SK-N-SH (cell line): ENCODE results near the gene RBP3. TPM values are rescaled to one million over a fixed set of nuclear protein-coding genes. Genes with fewer than 3 reads are reported as not detected.

Experiments used
- CTCF ChIA-PET: fragments of 300-600, 350-600 bp; formaldehyde crosslinking; extraction: SDS; loops from one replicate; lab custom pipeline; 2021; lab: Yijun Ruan, JAX
- POLR2A ChIA-PET: fragments of 350-600 bp; sonication (Branson Sonifier 250); formaldehyde crosslinking; extraction: SDS; loops from one replicate; lab custom pipeline; 2020; ENCODE audit warnings: antibody characterized with exemption, inconsistent platforms; lab: Yijun Ruan, JAX
- DNase-seq: peaks from one replicate; pipeline ENCODE4 v3.0.0; 2012
- H2AFZ ChIP-seq: fragments of 200-600 bp; sonication (generic); 2 replicates; pipeline ENCODE4 v1.8.1; 2016; ENCODE audit warnings: antibody characterized with exemption, mild to moderate bottlenecking, low read depth
- H3F3A ChIP-seq: fragments of 200-600 bp; sonication (generic); replicated peaks from 2 replicates; pipeline ENCODE3; 2016; ENCODE audit warnings: antibody characterized with exemption, mild to moderate bottlenecking; ENCODE audit not compliant: insufficient read depth
- H3K27ac ChIP-seq, 2 experiments: fragments of 200-500 bp in 1 of 2; fragments of 200-600 bp in 1 of 2; sonication (Bioruptor generic) in 1 of 2; sonication (generic), shearing (Covaris generic) in 1 of 2; 2 replicates each; pipeline versions ENCODE4 v1.5.1 to v1.6.1; 2014 to 2016; ENCODE audit warnings: low read depth in 2 of 2, inconsistent platforms in 1 of 2, low read length in 1 of 2, mild to moderate bottlenecking in 1 of 2, mixed read lengths in 1 of 2
- H3K27me3 ChIP-seq: fragments of 200-600 bp; sonication (generic), shearing (Covaris generic); 2 replicates; pipeline ENCODE4 v1.6.1; 2016; ENCODE audit warnings: mixed run types; ENCODE audit not compliant: insufficient read depth
- H3K36me3 ChIP-seq, 2 experiments: fragments of 200-500 bp in 1 of 2; fragments of 200-600 bp in 1 of 2; sonication (Bioruptor generic) in 1 of 2; sonication (generic) in 1 of 2; replicated peaks in 1 of 2; 2 replicates each; pipeline versions ENCODE3 to v1.5.1; 2014 to 2016; ENCODE audit warnings: low read length in 1 of 2, mild to moderate bottlenecking in 1 of 2; ENCODE audit not compliant: insufficient read depth in 2 of 2, control insufficient read depth in 1 of 2
- H3K4me1 ChIP-seq, 2 experiments: fragments of 200-500 bp in 1 of 2; fragments of 200-600 bp in 1 of 2; sonication (Bioruptor generic) in 1 of 2; sonication (generic), shearing (Covaris generic) in 1 of 2; 2 replicates each; pipeline versions ENCODE4 v1.5.1 to v1.6.1; 2014 to 2016; ENCODE audit warnings: low read depth in 1 of 2, low read length in 1 of 2, mixed run types in 1 of 2; ENCODE audit not compliant: insufficient read depth in 2 of 2, control insufficient read depth in 1 of 2
- H3K4me2 ChIP-seq: fragments of 200-600 bp; sonication (generic), shearing (Covaris generic); 2 replicates; pipeline ENCODE4 v1.6.1; 2017; ENCODE audit warnings: mixed run types
- H3K4me3 ChIP-seq, 2 experiments: fragments of 200-500 bp in 1 of 2; fragments of 200-600 bp in 1 of 2; sonication (Bioruptor generic) in 1 of 2; sonication (generic), shearing (Covaris generic) in 1 of 2; 2 replicates each; pipeline versions ENCODE4 v1.5.1 to v1.8.1; 2014 to 2016; ENCODE audit warnings: low read depth in 2 of 2, inconsistent platforms in 1 of 2, low read length in 1 of 2, mild to moderate bottlenecking in 1 of 2, mixed read lengths in 1 of 2, moderate library complexity in 1 of 2
- H3K79me2 ChIP-seq: fragments of 200-600 bp; sonication (generic); 2 replicates; pipeline ENCODE4 v1.8.1; 2017; ENCODE audit warnings: mild to moderate bottlenecking; ENCODE audit not compliant: insufficient read depth
- H3K9ac ChIP-seq: fragments of 200-600 bp; sonication (generic); 2 replicates; pipeline ENCODE4 v1.6.1; 2017; ENCODE audit warnings: mixed run types
- H3K9me2 ChIP-seq: fragments of 200-600 bp; sonication (generic); 2 replicates; pipeline ENCODE4 v1.6.1; 2017; ENCODE audit warnings: mixed run types
- H3K9me3 ChIP-seq: fragments of 200-600 bp; sonication (generic); 2 replicates; pipeline ENCODE4 v1.6.1; 2017; ENCODE audit warnings: mixed run types, mild to moderate bottlenecking, moderate library complexity
- H4K20me1 ChIP-seq: fragments of 200-600 bp; sonication (generic); 2 replicates; pipeline ENCODE4 v1.6.1; 2017; ENCODE audit warnings: mild to moderate bottlenecking, mixed run types; ENCODE audit not compliant: insufficient read depth
- ELF1 ChIP-seq: IDR thresholded peaks from 2 replicates; pipeline ENCODE4 v1.4.0; 2012
- EP300 ChIP-seq, 2 experiments: IDR thresholded peaks; 2 replicates each; pipeline versions ENCODE4 v1.4.0 to v1.6.1; 2012; ENCODE audit warnings: borderline replicate concordance in 1 of 2, low read depth in 1 of 2, low read length in 1 of 2
- EZH2phosphoT487 ChIP-seq: fragments of 200-600 bp; sonication (generic); IDR thresholded peaks from 2 replicates; pipeline ENCODE4 v1.6.1; 2017; ENCODE audit warnings: low read depth, mixed run types, mild to moderate bottlenecking, antibody characterized with exemption, moderate library complexity, borderline replicate concordance
- FOSL2 ChIP-seq: IDR thresholded peaks from 2 replicates; pipeline ENCODE4 v1.4.0; 2012; ENCODE audit warnings: low read depth, mild to moderate bottlenecking, moderate library complexity, borderline replicate concordance
- FOXJ3 ChIP-seq: sonication (generic); formaldehyde crosslinking; IDR thresholded peaks from 2 replicates; pipeline ENCODE4 v1.5.1; 2020; ENCODE audit warnings: mild to moderate bottlenecking, missing genetic modification reagents
- FOXM1 ChIP-seq: IDR thresholded peaks from 2 replicates; pipeline ENCODE4 v1.4.0; 2012; ENCODE audit warnings: low read depth, mild to moderate bottlenecking
- GABPA ChIP-seq: IDR thresholded peaks from 2 replicates; pipeline ENCODE4 v1.4.0; 2012; ENCODE audit warnings: low read depth, mild to moderate bottlenecking
- GATA2 ChIP-seq: sonication (generic); formaldehyde crosslinking; IDR thresholded peaks from 2 replicates; pipeline ENCODE4 v1.5.0; 2020; ENCODE audit warnings: mild to moderate bottlenecking, missing genetic modification reagents
- MXI1 ChIP-seq: IDR thresholded peaks from 2 replicates; pipeline ENCODE4 v1.6.1; 2012; ENCODE audit warnings: mild to moderate bottlenecking, low read depth, low read length, improper control_type of control experiment
- NRF1 ChIP-seq: IDR thresholded peaks from 2 replicates; pipeline ENCODE4 v1.6.1; 2012; ENCODE audit warnings: low read depth, mild to moderate bottlenecking, low read length
- POLR2AphosphoS5 ChIP-seq: IDR thresholded peaks from 2 replicates; pipeline ENCODE4 v1.6.1; 2012; ENCODE audit warnings: low read depth, low read length
- RAD21 ChIP-seq: IDR thresholded peaks from 2 replicates; pipeline ENCODE4 v1.6.1; 2012; ENCODE audit warnings: mild to moderate bottlenecking, low read length
- RFX5 ChIP-seq: IDR thresholded peaks from 2 replicates; pipeline ENCODE4 v1.6.1; 2012; ENCODE audit warnings: mild to moderate bottlenecking, improper control_type of control experiment, low read length
- SIN3A ChIP-seq: IDR thresholded peaks from 2 replicates; pipeline ENCODE4 v1.6.1; 2012; ENCODE audit warnings: low read depth, mild to moderate bottlenecking, low read length, moderate library complexity, borderline replicate concordance
- SMC3 ChIP-seq: IDR thresholded peaks from 2 replicates; pipeline ENCODE4 v1.6.1; 2012; ENCODE audit warnings: low read depth, low read length, improper control_type of control experiment
- TAF1 ChIP-seq: IDR thresholded peaks from 2 replicates; pipeline ENCODE4 v1.6.1; 2012; ENCODE audit warnings: low read depth, mild to moderate bottlenecking, low read length, moderate library complexity, borderline replicate concordance
- YY1 ChIP-seq: IDR thresholded peaks from 2 replicates; pipeline ENCODE4 v1.4.0; 2012; ENCODE audit warnings: low read depth, mild to moderate bottlenecking
- WGBS: methylation state at CpG from one replicate; pipeline ENCODE4 v1.1.6; 2017; ENCODE audit warnings: low lambda C conversion rate; 5-methylcytosine and 5-hydroxymethylcytosine counted together
- polyA plus RNA-seq, 3 experiments: library from polyadenylated mRNA; depleted of rRNA; stranded (reverse); fragments of >200 nt; gene quantifications; 2 replicates each; pipeline ENCODE4 v1.2.3, GENCODE V29; 2012
- TF ChIP-seq, protein P1 (sequence below): IDR thresholded peaks from 2 replicates; pipeline ENCODE4 v1.4.0; 2012; ENCODE audit warnings: low read depth
- TF ChIP-seq, protein P2 (sequence below): IDR thresholded peaks from 2 replicates; pipeline ENCODE4 v1.6.1; 2012; ENCODE audit warnings: mild to moderate bottlenecking, low read depth, low read length, moderate library complexity
- TF ChIP-seq, protein P3 (sequence below): fragments of 200-600 bp; sonication (generic); IDR thresholded peaks from 2 replicates; pipeline ENCODE4 v1.6.1; 2017; ENCODE audit warnings: antibody characterized with exemption, mild to moderate bottlenecking, moderate library complexity

The RBP3 gene
- polyA plus RNA-seq, 1 of the 3 experiments (the other 2 are of a cell fraction) = not detected

GRCh38 chr10:47359101-47359500 lies 10.9 kb downstream of the RBP3 start:
- no peak overlapping the region for H3K27ac ChIP-seq
- no peaks in the 10 kb centered on the region for H4K20me1 ChIP-seq
- no peak overlapping the region for H3K4me3 ChIP-seq
- TF ChIP-seq, protein P1, sequence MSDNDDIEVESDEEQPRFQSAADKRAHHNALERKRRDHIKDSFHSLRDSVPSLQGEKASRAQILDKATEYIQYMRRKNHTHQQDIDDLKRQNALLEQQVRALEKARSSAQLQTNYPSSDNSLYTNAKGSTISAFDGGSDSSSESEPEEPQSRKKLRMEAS = no peak
- TF ChIP-seq EP300 (IDR thresholded peaks at IDR 0.05; ENCODE audit: borderline replicate concordance in 1 of 2, low read depth in 1 of 2, low read length in 1 of 2) (no peak), MXI1 (no peak), GABPA (no peak), SIN3A (no peak), POLR2AphosphoS5 (no peak), YY1 (no peak)
- TF ChIP-seq, protein P2, sequence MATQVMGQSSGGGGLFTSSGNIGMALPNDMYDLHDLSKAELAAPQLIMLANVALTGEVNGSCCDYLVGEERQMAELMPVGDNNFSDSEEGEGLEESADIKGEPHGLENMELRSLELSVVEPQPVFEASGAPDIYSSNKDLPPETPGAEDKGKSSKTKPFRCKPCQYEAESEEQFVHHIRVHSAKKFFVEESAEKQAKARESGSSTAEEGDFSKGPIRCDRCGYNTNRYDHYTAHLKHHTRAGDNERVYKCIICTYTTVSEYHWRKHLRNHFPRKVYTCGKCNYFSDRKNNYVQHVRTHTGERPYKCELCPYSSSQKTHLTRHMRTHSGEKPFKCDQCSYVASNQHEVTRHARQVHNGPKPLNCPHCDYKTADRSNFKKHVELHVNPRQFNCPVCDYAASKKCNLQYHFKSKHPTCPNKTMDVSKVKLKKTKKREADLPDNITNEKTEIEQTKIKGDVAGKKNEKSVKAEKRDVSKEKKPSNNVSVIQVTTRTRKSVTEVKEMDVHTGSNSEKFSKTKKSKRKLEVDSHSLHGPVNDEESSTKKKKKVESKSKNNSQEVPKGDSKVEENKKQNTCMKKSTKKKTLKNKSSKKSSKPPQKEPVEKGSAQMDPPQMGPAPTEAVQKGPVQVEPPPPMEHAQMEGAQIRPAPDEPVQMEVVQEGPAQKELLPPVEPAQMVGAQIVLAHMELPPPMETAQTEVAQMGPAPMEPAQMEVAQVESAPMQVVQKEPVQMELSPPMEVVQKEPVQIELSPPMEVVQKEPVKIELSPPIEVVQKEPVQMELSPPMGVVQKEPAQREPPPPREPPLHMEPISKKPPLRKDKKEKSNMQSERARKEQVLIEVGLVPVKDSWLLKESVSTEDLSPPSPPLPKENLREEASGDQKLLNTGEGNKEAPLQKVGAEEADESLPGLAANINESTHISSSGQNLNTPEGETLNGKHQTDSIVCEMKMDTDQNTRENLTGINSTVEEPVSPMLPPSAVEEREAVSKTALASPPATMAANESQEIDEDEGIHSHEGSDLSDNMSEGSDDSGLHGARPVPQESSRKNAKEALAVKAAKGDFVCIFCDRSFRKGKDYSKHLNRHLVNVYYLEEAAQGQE = no peak
- H3F3A ChIP-seq = peaks cover 3% of the 10 kb centered on the region
- no peak overlapping the region for H2AFZ ChIP-seq
- H3K79me2 ChIP-seq = no peaks in the 10 kb centered on the region
- 62% methylated on average over 2 of the region's 2 CpGs for WGBS
- H3K9ac ChIP-seq = no peak overlapping the region
- ChIA-PET POLR2A (no interaction called here), CTCF (interaction anchor here (1.1 to 4.2 kb wide), 5 partner anchors 8 to 19 kb away, joined by 3 to 50 read pairs (median 3); no protein-coding TSS in a partner anchor)
- peaks cover 0 to 8% of the 10 kb centered on the region in 2 experiments; a peak in 1 of 4 replicates for H3K4me1 ChIP-seq
- no peaks in the 10 kb centered on the region for H3K9me2 ChIP-seq
- H3K27me3 ChIP-seq = no peaks in the 10 kb centered on the region
- H3K36me3 ChIP-seq = no peaks in the 10 kb centered on the region
- H3K4me2 ChIP-seq = no peak overlapping the region
- no peak for DNase-seq
- no peaks in the 10 kb centered on the region for H3K9me3 ChIP-seq

GRCh38 chr10:47359626-47360418 lies 11.7 kb downstream of the RBP3 start:
- H3K4me2 ChIP-seq = no peak overlapping the region
- H3K4me3 ChIP-seq = no peak overlapping the region
- no peak overlapping the region for H3K27ac ChIP-seq
- H3K9me2 ChIP-seq = no peaks in the 10 kb centered on the region
- 87% methylated on average over 3 of the region's 4 CpGs for WGBS
- no peaks in the 10 kb centered on the region for H3K9me3 ChIP-seq
- H3K79me2 ChIP-seq = no peaks in the 10 kb centered on the region
- no peak overlapping the region for H2AFZ ChIP-seq
- CTCF ChIA-PET = interaction anchor here (0.9 to 5.3 kb wide), 11 partner anchors 7 to 335 kb away, joined by 3 to 50 read pairs (median 14); partner anchors contain the start of gene RBP3
- no peak overlapping the region for H3K9ac ChIP-seq
- peaks cover 0 to 8% of the 10 kb centered on the region in 2 experiments; a peak in 1 of 4 replicates for H3K4me1 ChIP-seq
- TF ChIP-seq SMC3 (no peak), EZH2phosphoT487 (no peak), RAD21 (no peak), YY1 (no peak), FOXJ3 (CRISPR knock-in tag) (no peak), TAF1 (no peak), FOXM1 (no peak), NRF1 (no peak), ELF1 (no peak), RFX5 (no peak), FOSL2 (no peak), GATA2 (CRISPR knock-in tag) (no peak), MXI1 (no peak)
- TF ChIP-seq, protein P3, sequence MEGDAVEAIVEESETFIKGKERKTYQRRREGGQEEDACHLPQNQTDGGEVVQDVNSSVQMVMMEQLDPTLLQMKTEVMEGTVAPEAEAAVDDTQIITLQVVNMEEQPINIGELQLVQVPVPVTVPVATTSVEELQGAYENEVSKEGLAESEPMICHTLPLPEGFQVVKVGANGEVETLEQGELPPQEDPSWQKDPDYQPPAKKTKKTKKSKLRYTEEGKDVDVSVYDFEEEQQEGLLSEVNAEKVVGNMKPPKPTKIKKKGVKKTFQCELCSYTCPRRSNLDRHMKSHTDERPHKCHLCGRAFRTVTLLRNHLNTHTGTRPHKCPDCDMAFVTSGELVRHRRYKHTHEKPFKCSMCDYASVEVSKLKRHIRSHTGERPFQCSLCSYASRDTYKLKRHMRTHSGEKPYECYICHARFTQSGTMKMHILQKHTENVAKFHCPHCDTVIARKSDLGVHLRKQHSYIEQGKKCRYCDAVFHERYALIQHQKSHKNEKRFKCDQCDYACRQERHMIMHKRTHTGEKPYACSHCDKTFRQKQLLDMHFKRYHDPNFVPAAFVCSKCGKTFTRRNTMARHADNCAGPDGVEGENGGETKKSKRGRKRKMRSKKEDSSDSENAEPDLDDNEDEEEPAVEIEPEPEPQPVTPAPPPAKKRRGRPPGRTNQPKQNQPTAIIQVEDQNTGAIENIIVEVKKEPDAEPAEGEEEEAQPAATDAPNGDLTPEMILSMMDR = no peak
- TF ChIP-seq, protein P1 = no peak
- TF ChIP-seq, all 33 proteins: peak for 0
- H3F3A ChIP-seq = peaks cover 3% of the 10 kb centered on the region
- no peaks in the 10 kb centered on the region for H3K36me3 ChIP-seq
- DNase-seq = no peak
- no peaks in the 10 kb centered on the region for H4K20me1 ChIP-seq
- H3K27me3 ChIP-seq = no peaks in the 10 kb centered on the region
- POLR2A ChIA-PET = no interaction called here
